Stimulated activated CD8-positive, alpha-beta memory T cell treated with anti-CD3 and anti-CD28 coated beads, Interleukin-12 subunit alpha, Interleukin-12 subunit beta, amount 100 ng/mL, for 4 hours (primary cell): ENCODE results near the gene PSMD2.

Experiments
- DNase-seq: peaks from one replicate; pipeline ENCODE4 v3.0.0-alpha.2; 2020; ENCODE audit warnings: low read depth

Gene PSMD2

GRCh38 chr3:184317201-184317600 lies 18.2 kb downstream of the PSMD2 start:
- no peak for DNase-seq

GRCh38 chr3:184320104-184320445 lies 21.0 kb downstream of the PSMD2 start:
- DNase-seq: no peak

GRCh38 chr3:184321666-184322065 lies 22.6 kb downstream of the PSMD2 start:
- no peak for DNase-seq

GRCh38 chr3:184322731-184323487 lies 23.9 kb downstream of the PSMD2 start:
- no peak for DNase-seq

- no peak for DNase-seq
These were observed 24.7 kb downstream of the PSMD2 start for GRCh38 chr3:184323696-184324095.

GRCh38 chr3:184325269-184325668 lies 26.2 kb downstream of the PSMD2 start:
- DNase-seq: no peak

- no peak for DNase-seq
These were observed 26.8 kb downstream of the PSMD2 start for GRCh38 chr3:184325715-184326369.

GRCh38 chr3:184327171-184327570 lies 28.1 kb downstream of the PSMD2 start:
- no peak for DNase-seq

- no peak for DNase-seq
These were observed 29.5 kb downstream of the PSMD2 start for GRCh38 chr3:184328516-184328915.

GRCh38 chr3:184332370-184333090 lies 33.5 kb downstream of the PSMD2 start:
- DNase-seq: no peak

- no peak for DNase-seq
These were observed 34.1 kb downstream of the PSMD2 start for GRCh38 chr3:184333190-184333589.

- no peak for DNase-seq
These were observed 34.7 kb downstream of the PSMD2 start for GRCh38 chr3:184333700-184334099.

- DNase-seq: no peak
These were observed 35.6 kb downstream of the PSMD2 start for GRCh38 chr3:184334470-184335158.

- no peak for DNase-seq
These were observed 36.2 kb downstream of the PSMD2 start for GRCh38 chr3:184335291-184335660.

- peak; percentile 77 for DNase-seq
These were observed 36.9 kb downstream of the PSMD2 start for GRCh38 chr3:184335661-184336546.

GRCh38 chr3:184336547-184337398 lies 37.7 kb downstream of the PSMD2 start:
- no peak for DNase-seq

GRCh38 chr3:184337399-184337714 lies 38.3 kb downstream of the PSMD2 start, which contains the start of gene FAM131A:
Gene FAM131A (plus strand): TSS chr3:184337600. CDS start chr3:184337631, 31 bp downstream.
- DNase-seq: no peak

GRCh38 chr3:184337981-184338380 lies 38.9 kb downstream of the PSMD2 start:
- no peak for DNase-seq

GRCh38 chr3:184338511-184338945 lies 39.5 kb downstream of the PSMD2 start:
- no peak for DNase-seq

- no peak for DNase-seq
These were observed 40.0 kb downstream of the PSMD2 start for GRCh38 chr3:184339001-184339400.
